Stimulated activated CD8-positive, alpha-beta memory T cell treated with anti-CD3 and anti-CD28 coated beads, Interleukin-4, amount 100 ng/mL, for 4 hours (primary cell): ENCODE measurements around the gene TNFRSF14.

Experiments used
- DNase-seq, 2 donors: peaks; one replicate each; pipeline ENCODE4 v3.0.0-alpha.2; 2020; ENCODE audit warnings: low read depth in 2 of 2, low spot score in 1 of 2

The TNFRSF14 gene

DNA sequence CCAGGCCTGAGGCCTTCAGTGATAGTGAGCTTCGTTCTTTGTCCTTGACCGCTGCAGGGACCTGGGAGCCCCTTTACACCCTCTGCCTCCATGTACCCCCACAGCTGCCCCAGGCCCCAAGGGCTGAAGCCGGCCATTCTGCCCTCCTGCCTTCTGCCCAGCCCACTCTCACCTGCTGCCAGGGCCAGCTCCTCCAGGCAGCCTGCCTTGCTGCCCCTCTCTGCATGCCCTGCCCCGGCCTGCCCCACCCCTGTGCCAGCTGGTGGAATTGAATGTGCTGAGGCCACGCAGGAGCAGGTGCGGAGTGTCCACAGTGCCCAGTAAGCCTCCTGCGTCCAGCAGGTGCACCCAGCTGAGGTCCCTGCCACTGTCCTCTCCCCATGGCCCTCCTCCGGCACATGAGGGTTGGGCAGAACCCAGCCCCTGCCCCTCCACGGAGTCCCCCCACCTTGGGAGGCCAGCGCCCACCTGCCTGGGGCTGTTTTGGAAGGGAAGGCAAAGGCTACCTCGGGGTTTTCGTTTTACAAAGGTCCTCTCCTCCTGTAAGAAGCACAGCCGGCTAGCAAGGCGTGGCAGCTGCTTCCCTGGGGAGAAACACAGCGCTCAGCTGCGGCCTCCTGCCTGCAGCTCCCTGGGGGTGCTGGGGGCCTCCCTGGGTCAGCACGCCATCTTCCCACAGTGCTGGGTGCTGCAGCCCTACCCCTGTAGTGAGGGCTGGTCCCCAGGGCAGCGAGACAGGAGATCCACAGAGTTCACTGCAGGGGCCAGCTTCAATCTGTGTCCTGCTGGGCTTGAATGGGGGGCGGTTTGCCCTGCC is 55.7 kb downstream of the TNFRSF14 start:
- DNase-seq, result no peak

DNA sequence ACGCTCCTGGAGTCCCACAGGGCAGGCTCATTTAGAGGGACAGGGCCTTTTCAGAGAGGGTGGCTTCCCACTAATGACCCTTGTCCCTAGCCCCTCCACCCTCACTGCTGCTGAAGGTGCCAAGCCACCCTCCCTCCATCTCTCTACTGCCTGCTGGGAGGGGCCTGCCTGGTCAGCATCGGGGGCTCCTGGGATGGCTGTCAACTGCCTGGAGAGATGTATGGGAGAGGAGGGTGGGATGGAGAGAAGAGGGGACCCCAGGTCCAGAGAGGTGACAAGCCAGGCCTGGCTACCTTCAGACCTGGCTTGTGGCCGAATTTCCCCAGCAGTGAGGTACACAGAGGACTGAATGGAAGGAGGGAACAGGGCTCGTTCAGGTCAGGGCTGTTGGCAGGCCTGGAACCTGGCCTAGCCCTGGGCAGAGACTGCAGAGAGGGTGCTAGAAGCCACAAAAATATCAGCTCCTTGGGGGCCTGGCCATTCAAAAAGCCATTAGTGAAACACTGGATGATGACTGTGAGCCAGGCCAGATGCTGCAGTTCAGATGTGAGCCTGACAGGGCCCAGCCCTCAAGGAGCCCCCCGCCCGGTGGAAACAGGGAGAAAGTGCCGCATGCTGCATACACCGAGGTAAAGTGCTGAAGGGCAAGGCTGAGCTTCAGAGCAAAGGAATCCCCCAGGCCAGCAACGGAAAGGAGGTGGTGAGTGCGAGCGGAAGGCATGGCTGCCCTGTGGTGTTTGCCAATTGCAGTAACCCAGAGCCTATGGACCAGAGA is 56.6 kb downstream of the TNFRSF14 start:
- no peak for DNase-seq
